Measurements from ENCODE around the gene FADS2. TPM values are rescaled to one million over a fixed set of nuclear protein-coding genes. Genes with fewer than 3 reads are reported as not detected.
A peak's percentile ranks its signal among the peaks of the same experiment; 100 is the strongest.

Gene FADS2
- total and polyA plus RNA-seq, 2 experiments from 2014 or later, result 124 to 392 TPM

- H4K20me1 ChIP-seq (replicated peaks; ENCODE audit: insufficient read depth), result no peaks in the 10 kb centered on the region
- TF ChIP-seq, protein P1, sequence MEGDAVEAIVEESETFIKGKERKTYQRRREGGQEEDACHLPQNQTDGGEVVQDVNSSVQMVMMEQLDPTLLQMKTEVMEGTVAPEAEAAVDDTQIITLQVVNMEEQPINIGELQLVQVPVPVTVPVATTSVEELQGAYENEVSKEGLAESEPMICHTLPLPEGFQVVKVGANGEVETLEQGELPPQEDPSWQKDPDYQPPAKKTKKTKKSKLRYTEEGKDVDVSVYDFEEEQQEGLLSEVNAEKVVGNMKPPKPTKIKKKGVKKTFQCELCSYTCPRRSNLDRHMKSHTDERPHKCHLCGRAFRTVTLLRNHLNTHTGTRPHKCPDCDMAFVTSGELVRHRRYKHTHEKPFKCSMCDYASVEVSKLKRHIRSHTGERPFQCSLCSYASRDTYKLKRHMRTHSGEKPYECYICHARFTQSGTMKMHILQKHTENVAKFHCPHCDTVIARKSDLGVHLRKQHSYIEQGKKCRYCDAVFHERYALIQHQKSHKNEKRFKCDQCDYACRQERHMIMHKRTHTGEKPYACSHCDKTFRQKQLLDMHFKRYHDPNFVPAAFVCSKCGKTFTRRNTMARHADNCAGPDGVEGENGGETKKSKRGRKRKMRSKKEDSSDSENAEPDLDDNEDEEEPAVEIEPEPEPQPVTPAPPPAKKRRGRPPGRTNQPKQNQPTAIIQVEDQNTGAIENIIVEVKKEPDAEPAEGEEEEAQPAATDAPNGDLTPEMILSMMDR (conservative IDR thresholded peaks at IDR 0.05; ENCODE audit: low read depth in 2 of 2), result peak; percentile 96 to 99
- TF ChIP-seq JUNB (IDR thresholded peaks at IDR 0.05; ENCODE audit: unreplicated experiment), result no peak
- no peaks in the 10 kb centered on the region; the same call in 2 of the 3 replicates for H3K9me3 Mint-ChIP-seq
- peaks cover 14% of the 10 kb centered on the region for H3K27me3 Mint-ChIP-seq (ENCODE audit: insufficient read depth, low read depth, poor library complexity)
- H3K9me2 ChIP-seq (ENCODE audit: insufficient read depth), result no peaks in the 10 kb centered on the region
- H3K27ac Mint-ChIP-seq, result peak overlapping the region; percentile 70; the same call in 1 of the 2 replicates
- H3K4me2 ChIP-seq, result no peak overlapping the region
- H3K4me3 Mint-ChIP-seq, result peak overlapping the region; percentile 3; the same call in 1 of the 3 replicates
- ATAC-seq, result peak; percentile 85
- H3K27ac ChIP-seq (ENCODE audit: low read depth), result no peak overlapping the region
- peak; percentile 89 for DNase-seq (ENCODE audit: low spot score)
- no peak overlapping the region for H2AFZ ChIP-seq
- H3K27me3 ChIP-seq (ENCODE audit: insufficient read depth), result no peaks in the 10 kb centered on the region
- H3K36me3 ChIP-seq (ENCODE audit: insufficient read depth), result no peaks in the 10 kb centered on the region
- H3K4me1 Mint-ChIP-seq, result peaks cover 29% of the 10 kb centered on the region
- no peaks in the 10 kb centered on the region for H3F3A ChIP-seq (replicated peaks; ENCODE audit: low read depth)
- H3K36me3 Mint-ChIP-seq (ENCODE audit: low read depth), result no peaks in the 10 kb centered on the region; the same call in 2 of the 3 replicates
- H3K4me3 ChIP-seq, result no peak overlapping the region
- peaks cover 7% of the 10 kb centered on the region; the same call in 1 of the 2 replicates for H3K4me1 ChIP-seq (ENCODE audit: insufficient read depth)
- H3K79me2 ChIP-seq (replicated peaks; ENCODE audit: insufficient read depth), result no peaks in the 10 kb centered on the region
Observed at GRCh38 chr11:61899146-61899841, 71.2 kb downstream of the FADS2 start.

GRCh38 chr11:61900251-61900650 is 72.2 kb downstream of the FADS2 start:
- no peaks in the 10 kb centered on the region for H4K20me1 ChIP-seq (replicated peaks; ENCODE audit: insufficient read depth)
- ATAC-seq, result no peak
- no peaks in the 10 kb centered on the region for H3K9me2 ChIP-seq (ENCODE audit: insufficient read depth)
- no peaks in the 10 kb centered on the region for H3K79me2 ChIP-seq (replicated peaks; ENCODE audit: insufficient read depth)
- no peaks in the 10 kb centered on the region for H3K27me3 ChIP-seq (ENCODE audit: insufficient read depth)
- Mint-ChIP-seq H3K9me3 (no peaks in the 10 kb centered on the region), H3K27ac (no peak overlapping the region), H3K36me3 (ENCODE audit: low read depth) (no peaks in the 10 kb centered on the region; the same call in 2 of the 3 replicates), H3K4me1 (peaks cover 36% of the 10 kb centered on the region), H3K27me3 (ENCODE audit: insufficient read depth, low read depth, poor library complexity) (peaks cover 15% of the 10 kb centered on the region), H3K4me3 (no peak overlapping the region)
- H3K4me1 ChIP-seq (ENCODE audit: insufficient read depth), result peaks cover 7% of the 10 kb centered on the region; the same call in 1 of the 2 replicates
- H3K27ac ChIP-seq (ENCODE audit: low read depth), result no peak overlapping the region
- H2AFZ ChIP-seq, result no peak overlapping the region
- H3K4me3 ChIP-seq, result no peak overlapping the region
- no peaks in the 10 kb centered on the region for H3K36me3 ChIP-seq (ENCODE audit: insufficient read depth)
- no peak overlapping the region for H3K4me2 ChIP-seq
- DNase-seq (ENCODE audit: low spot score), result no peak
- TF ChIP-seq ZNF331 (CRISPR knock-in tag; IDR thresholded peaks at IDR 0.05; ENCODE audit: low read depth) (no peak), STAT1 (IDR thresholded peaks at IDR 0.05; ENCODE audit: unreplicated experiment) (no peak), JUNB (IDR thresholded peaks at IDR 0.05; ENCODE audit: unreplicated experiment) (no peak), NANOG (IDR thresholded peaks at IDR 0.05; ENCODE audit: borderline replicate concordance) (no peak), POLR2AphosphoS5 (IDR thresholded peaks at IDR 0.05; ENCODE audit: low read depth) (no peak), CREB1 (CRISPR knock-in tag; IDR thresholded peaks at IDR 0.05; ENCODE audit: low read depth) (no peak), EZH2phosphoT487 (IDR thresholded peaks at IDR 0.05; ENCODE audit: unreplicated experiment) (no peak), ZNF114 (CRISPR knock-in tag; IDR thresholded peaks at IDR 0.05) (no peak)
- TF ChIP-seq, protein P2, sequence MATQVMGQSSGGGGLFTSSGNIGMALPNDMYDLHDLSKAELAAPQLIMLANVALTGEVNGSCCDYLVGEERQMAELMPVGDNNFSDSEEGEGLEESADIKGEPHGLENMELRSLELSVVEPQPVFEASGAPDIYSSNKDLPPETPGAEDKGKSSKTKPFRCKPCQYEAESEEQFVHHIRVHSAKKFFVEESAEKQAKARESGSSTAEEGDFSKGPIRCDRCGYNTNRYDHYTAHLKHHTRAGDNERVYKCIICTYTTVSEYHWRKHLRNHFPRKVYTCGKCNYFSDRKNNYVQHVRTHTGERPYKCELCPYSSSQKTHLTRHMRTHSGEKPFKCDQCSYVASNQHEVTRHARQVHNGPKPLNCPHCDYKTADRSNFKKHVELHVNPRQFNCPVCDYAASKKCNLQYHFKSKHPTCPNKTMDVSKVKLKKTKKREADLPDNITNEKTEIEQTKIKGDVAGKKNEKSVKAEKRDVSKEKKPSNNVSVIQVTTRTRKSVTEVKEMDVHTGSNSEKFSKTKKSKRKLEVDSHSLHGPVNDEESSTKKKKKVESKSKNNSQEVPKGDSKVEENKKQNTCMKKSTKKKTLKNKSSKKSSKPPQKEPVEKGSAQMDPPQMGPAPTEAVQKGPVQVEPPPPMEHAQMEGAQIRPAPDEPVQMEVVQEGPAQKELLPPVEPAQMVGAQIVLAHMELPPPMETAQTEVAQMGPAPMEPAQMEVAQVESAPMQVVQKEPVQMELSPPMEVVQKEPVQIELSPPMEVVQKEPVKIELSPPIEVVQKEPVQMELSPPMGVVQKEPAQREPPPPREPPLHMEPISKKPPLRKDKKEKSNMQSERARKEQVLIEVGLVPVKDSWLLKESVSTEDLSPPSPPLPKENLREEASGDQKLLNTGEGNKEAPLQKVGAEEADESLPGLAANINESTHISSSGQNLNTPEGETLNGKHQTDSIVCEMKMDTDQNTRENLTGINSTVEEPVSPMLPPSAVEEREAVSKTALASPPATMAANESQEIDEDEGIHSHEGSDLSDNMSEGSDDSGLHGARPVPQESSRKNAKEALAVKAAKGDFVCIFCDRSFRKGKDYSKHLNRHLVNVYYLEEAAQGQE (IDR thresholded peaks at IDR 0.05; ENCODE audit: unreplicated experiment), result no peak
- TF ChIP-seq, protein P1 (conservative IDR thresholded peaks at IDR 0.05; ENCODE audit: low read depth in 2 of 2), result no peak
- TF ChIP-seq, protein P3, sequence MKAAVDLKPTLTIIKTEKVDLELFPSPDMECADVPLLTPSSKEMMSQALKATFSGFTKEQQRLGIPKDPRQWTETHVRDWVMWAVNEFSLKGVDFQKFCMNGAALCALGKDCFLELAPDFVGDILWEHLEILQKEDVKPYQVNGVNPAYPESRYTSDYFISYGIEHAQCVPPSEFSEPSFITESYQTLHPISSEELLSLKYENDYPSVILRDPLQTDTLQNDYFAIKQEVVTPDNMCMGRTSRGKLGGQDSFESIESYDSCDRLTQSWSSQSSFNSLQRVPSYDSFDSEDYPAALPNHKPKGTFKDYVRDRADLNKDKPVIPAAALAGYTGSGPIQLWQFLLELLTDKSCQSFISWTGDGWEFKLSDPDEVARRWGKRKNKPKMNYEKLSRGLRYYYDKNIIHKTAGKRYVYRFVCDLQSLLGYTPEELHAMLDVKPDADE (IDR thresholded peaks at IDR 0.05), result no peak
- H3F3A ChIP-seq (replicated peaks; ENCODE audit: low read depth), result no peaks in the 10 kb centered on the region
